CD4-positive, alpha-beta T cell (primary cell): ENCODE measurements around the gene SRM. TPM values are rescaled to one million over a fixed set of nuclear protein-coding genes. Genes with fewer than 3 reads are reported as not detected.

Source experiments
- ATAC-seq: fragments of 200-7000 bp; cut with Tn5 transposase; one replicate; pipeline ENCODE4 v1.10.0; 2022; ENCODE audit warnings: mild to moderate bottlenecking; ENCODE audit not compliant: poor library complexity
- CTCF ChIA-PET: fragments of 350-600 bp; sonication (Branson Sonifier 250); formaldehyde crosslinking; loops from one replicate; lab custom pipeline; 2021; ENCODE audit warnings: antibody characterized with exemption, inconsistent platforms; lab: Charles Lee
- POLR2A ChIA-PET: fragments of 350-600 bp; sonication (Branson Sonifier 250); formaldehyde crosslinking; loops from one replicate; lab custom pipeline; 2021; ENCODE audit warnings: antibody characterized with exemption, inconsistent platforms; lab: Charles Lee
- DNase-seq, 14 experiments: peaks; one replicate each; pipeline ENCODE4 v3.0.0-alpha.2; 2013 to 2020; ENCODE audit warnings: mixed read lengths in 2 of 14
- H3K27ac ChIP-seq, 2 donors: one replicate each; pipeline versions ENCODE4 v1.5.1 to v1.7.0; 2013; ENCODE audit warnings: low read length in 2 of 2, low read depth in 1 of 2, mild to moderate bottlenecking in 1 of 2
- H3K27me3 ChIP-seq, 2 experiments: 1 replicate in 1 of 2; 2 replicates in 1 of 2; pipeline versions ENCODE4 v1.6.1 to v1.7.0; 2013; ENCODE audit warnings: low read length in 2 of 2, control low read depth in 1 of 2, mild to moderate bottlenecking in 1 of 2, moderate library complexity in 1 of 2; ENCODE audit not compliant: insufficient read depth in 2 of 2, control insufficient read depth in 1 of 2
- H3K36me3 ChIP-seq: one replicate; pipeline ENCODE4 v1.6.1; 2013; ENCODE audit warnings: low read length, control low read depth; ENCODE audit not compliant: insufficient read depth
- H3K4me1 ChIP-seq: one replicate; pipeline ENCODE4 v1.6.1; 2013; ENCODE audit warnings: low read length, control low read depth; ENCODE audit not compliant: insufficient read depth
- H3K4me3 ChIP-seq: one replicate; pipeline ENCODE4 v1.5.1; 2013; ENCODE audit warnings: mild to moderate bottlenecking, low read length, moderate library complexity
- H3K9me3 ChIP-seq, 2 experiments: 1 replicate in 1 of 2; 2 replicates in 1 of 2; pipeline versions ENCODE4 v1.6.1 to v1.7.0; 2013; ENCODE audit warnings: low read length in 2 of 2, mild to moderate bottlenecking in 2 of 2, control low read depth in 1 of 2, moderate library complexity in 1 of 2; ENCODE audit not compliant: control insufficient read depth in 1 of 2, insufficient read depth in 1 of 2
- H3K27ac Mint-ChIP-seq: one replicate; pipeline ENCODE4 v1.8.0; 2020; ENCODE audit warnings: mixed read lengths
- H3K27me3 Mint-ChIP-seq: one replicate; pipeline ENCODE4 v1.8.0; 2021; ENCODE audit warnings: mixed read lengths
- H3K36me3 Mint-ChIP-seq: one replicate; pipeline ENCODE4 v1.8.0; 2021; ENCODE audit warnings: low read depth, mixed read lengths
- H3K4me1 Mint-ChIP-seq: one replicate; pipeline ENCODE4 v1.8.0; 2021; ENCODE audit warnings: low read depth, mixed read lengths
- H3K4me3 Mint-ChIP-seq: one replicate; pipeline ENCODE4 v1.8.0; 2020; ENCODE audit warnings: mild to moderate bottlenecking, mixed read lengths
- H3K9me3 Mint-ChIP-seq: one replicate; pipeline ENCODE4 v1.8.0; 2020; ENCODE audit warnings: mixed read lengths
- CTCF ChIP-seq: fragments of 200-600 bp; IDR thresholded peaks from one replicate; pipeline ENCODE4 v1.8.0; 2022; ENCODE audit warnings: antibody characterized with exemption, mild to moderate bottlenecking
- intact Hi-C, 2 experiments: fragments of 100-400 bp; cut with DNase I in 1 of 2; cut with micrococcal nuclease in 1 of 2; formaldehyde crosslinking; loops; one replicate each; pipeline versions ENCODE4 v1.15.1 to v1.9.0; 2023 to 2025; cut with DNase I, micrococcal nuclease
- total RNA-seq, 174 experiments: library from RNA in 2 of 174; stranded (reverse) in 2 of 174; gene quantifications; one replicate each; pipeline ENCODE4 v1.2.3 and lab custom pipeline; 2021 to 2026

SRM gene
- total RNA-seq, 2 experiments from 2014 or later: 21.2 to 24.8 TPM

GRCh38 chr1:11061652-11062365 is 2.0 kb upstream of the SRM start:
- Histone ChIP-seq H3K9me3 (no peaks in the 10 kb centered on the region), H3K4me3 (no peak overlapping the region), H3K4me1 (peaks cover 32% of the 10 kb centered on the region), H3K27ac (peak overlapping the region in 1 of 2 donors; percentile 5), H3K27me3 (no peaks in the 10 kb centered on the region), H3K36me3 (peaks cover 30% of the 10 kb centered on the region)
- Mint-ChIP-seq H3K27me3 (no peaks in the 10 kb centered on the region), H3K4me1 (peaks cover 39% of the 10 kb centered on the region), H3K36me3 (peaks cover 64% of the 10 kb centered on the region), H3K4me3 (peak overlapping the region; percentile 96), H3K9me3 (no peaks in the 10 kb centered on the region), H3K27ac (peak overlapping the region; percentile 71)
- ChIA-PET POLR2A (interaction anchor here (3.2 kb wide), 1 partner anchor 49 kb away, joined by 14 read pairs; the partner anchor contains the start of gene TARDBP), CTCF (interaction anchor here (0.6 to 7.0 kb wide), 3 partner anchors 14 to 37 kb away, joined by 3 to 53 read pairs (median 4); no protein-coding TSS in a partner anchor)
- TF ChIP-seq CTCF: no peak
- ATAC-seq: no peak
- DNase-seq: no peak
- intact Hi-C loops: loop anchor here in 1 of 2 experiments (2.0 kb wide), 1 partner anchor 49 kb away; the partner anchor contains the start of gene TARDBP

- Mint-ChIP-seq H3K36me3 (peaks cover 48% of the 10 kb centered on the region), H3K4me3 (peak overlapping the region; percentile 95), H3K27me3 (no peaks in the 10 kb centered on the region), H3K4me1 (peaks cover 39% of the 10 kb centered on the region), H3K27ac (peak overlapping the region; percentile 77), H3K9me3 (no peaks in the 10 kb centered on the region)
- peak in 1 of 14 experiments; percentile 9 for DNase-seq
- Histone ChIP-seq H3K27ac (no peak overlapping the region), H3K9me3 (no peaks in the 10 kb centered on the region), H3K4me1 (peaks cover 32% of the 10 kb centered on the region), H3K4me3 (peak overlapping the region; percentile 69), H3K27me3 (no peaks in the 10 kb centered on the region), H3K36me3 (peaks cover 24% of the 10 kb centered on the region)
- no peak for ATAC-seq
- no peak for TF ChIP-seq CTCF
- POLR2A ChIA-PET: interaction anchor here (1.0 to 3.2 kb wide), 12 partner anchors 11 to 849 kb away, joined by 3 to 31 read pairs (median 6); partner anchors contain the start of genes EXOSC10, MTOR and TARDBP
- CTCF ChIA-PET: interaction anchor here (7.0 kb wide), 1 partner anchor 21 kb away, joined by 53 read pairs; no protein-coding TSS in a partner anchor
- intact Hi-C loops: loop anchor here in 1 of 2 experiments (5.0 kb wide), 1 partner anchor 213 kb away; the partner anchor contains the start of gene UBIAD1
Measured at GRCh38 chr1:11059155-11059967, 457 bp downstream of the SRM start.

- no peaks in the 10 kb centered on the region for H3K27me3 Mint-ChIP-seq
- ATAC-seq (no peak), DNase-seq (no peak)
- H3K4me1 ChIP-seq: peaks cover 32% of the 10 kb centered on the region
- no peaks in the 10 kb centered on the region for H3K9me3 ChIP-seq
- TF ChIP-seq CTCF: no peak
- H3K27ac Mint-ChIP-seq: peak overlapping the region; percentile 77
- CTCF ChIA-PET: interaction anchor here (7.0 kb wide), 1 partner anchor 21 kb away, joined by 53 read pairs; no protein-coding TSS in a partner anchor
- peak overlapping the region; percentile 69 for H3K4me3 ChIP-seq
- POLR2A ChIA-PET: no interaction called here
- intact Hi-C loops: loop anchor here in 1 of 2 experiments (5.0 kb wide), 1 partner anchor 214 kb away; the partner anchor contains the start of gene UBIAD1
- H3K36me3 ChIP-seq: peaks cover 24% of the 10 kb centered on the region
- no peaks in the 10 kb centered on the region for H3K27me3 ChIP-seq
- H3K9me3 Mint-ChIP-seq: no peaks in the 10 kb centered on the region
- H3K36me3 Mint-ChIP-seq: peaks cover 48% of the 10 kb centered on the region
- H3K27ac ChIP-seq: no peak overlapping the region
- H3K4me3 Mint-ChIP-seq: peak overlapping the region; percentile 95
- H3K4me1 Mint-ChIP-seq: peaks cover 39% of the 10 kb centered on the region
Measured at GRCh38 chr1:11058595-11059154, 1.1 kb downstream of the SRM start.
